Memory B cell (primary cell): ENCODE measurements around the gene PDE7B.

ENCODE experiments used
- ATAC-seq: fragments of 150-1000 bp; cut with Tn5 transposase; 2 replicates; pipeline ENCODE4 v1.10.0; 2021; ENCODE audit warnings: low read depth, mild to moderate bottlenecking, moderate library complexity
- DNase-seq, 2 donors: peaks; one replicate each; pipeline ENCODE4 v3.0.0; 2022; ENCODE audit warnings: low spot score in 2 of 2
- H3K27ac Mint-ChIP-seq: one replicate; pipeline ENCODE4 v1.8.0; 2022; ENCODE audit warnings: mild to moderate bottlenecking, moderate library complexity, mixed read lengths
- H3K27me3 Mint-ChIP-seq: one replicate; pipeline ENCODE4 v1.8.0; 2022; ENCODE audit warnings: mixed read lengths
- H3K36me3 Mint-ChIP-seq: one replicate; pipeline ENCODE4 v1.8.0; 2022; ENCODE audit warnings: mild to moderate bottlenecking, mixed read lengths
- H3K4me1 Mint-ChIP-seq: one replicate; pipeline ENCODE4 v1.8.0; 2022; ENCODE audit warnings: mixed read lengths
- H3K4me3 Mint-ChIP-seq: one replicate; pipeline ENCODE4 v1.8.0; 2022; ENCODE audit warnings: mild to moderate bottlenecking, moderate library complexity, mixed read lengths
- H3K9me3 Mint-ChIP-seq: one replicate; pipeline ENCODE4 v1.8.0; 2022; ENCODE audit warnings: mixed read lengths

PDE7B gene

DNA sequence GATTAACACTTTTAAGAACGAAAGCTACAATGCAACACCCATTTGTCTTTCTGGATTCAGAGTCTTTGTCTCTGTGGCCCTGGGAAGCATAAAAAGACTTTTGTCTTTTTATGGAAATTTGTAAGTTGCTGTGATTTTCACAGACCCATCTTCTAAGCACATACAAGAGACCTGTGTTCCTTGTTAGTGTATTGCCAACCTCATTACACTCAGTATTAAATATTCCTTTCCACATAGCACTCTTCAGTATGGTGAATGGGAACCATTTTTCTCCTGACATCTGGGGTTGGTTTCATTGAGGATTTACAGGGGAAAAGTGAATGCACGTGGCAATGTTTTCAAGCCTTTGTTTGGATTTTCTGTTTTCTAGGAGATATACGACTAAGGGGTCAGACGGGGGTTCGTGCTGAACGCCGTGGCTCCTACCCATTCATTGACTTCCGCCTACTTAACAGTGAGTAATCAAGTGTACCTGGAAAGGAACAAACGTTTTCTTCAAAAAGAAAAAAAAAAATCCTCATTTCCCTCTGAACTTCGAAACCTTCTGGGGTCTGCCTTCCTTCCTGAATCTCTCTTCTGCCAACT lies 257.0 kb downstream of the PDE7B start:
- H3K4me1 Mint-ChIP-seq: no peaks in the 10 kb centered on the region
- no peak overlapping the region for H3K4me3 Mint-ChIP-seq
- peaks cover 3% of the 10 kb centered on the region for H3K36me3 Mint-ChIP-seq
- H3K27me3 Mint-ChIP-seq: no peaks in the 10 kb centered on the region
- DNase-seq (no peak), ATAC-seq (no peak)
- H3K9me3 Mint-ChIP-seq: no peaks in the 10 kb centered on the region
- H3K27ac Mint-ChIP-seq: no peak overlapping the region

DNA sequence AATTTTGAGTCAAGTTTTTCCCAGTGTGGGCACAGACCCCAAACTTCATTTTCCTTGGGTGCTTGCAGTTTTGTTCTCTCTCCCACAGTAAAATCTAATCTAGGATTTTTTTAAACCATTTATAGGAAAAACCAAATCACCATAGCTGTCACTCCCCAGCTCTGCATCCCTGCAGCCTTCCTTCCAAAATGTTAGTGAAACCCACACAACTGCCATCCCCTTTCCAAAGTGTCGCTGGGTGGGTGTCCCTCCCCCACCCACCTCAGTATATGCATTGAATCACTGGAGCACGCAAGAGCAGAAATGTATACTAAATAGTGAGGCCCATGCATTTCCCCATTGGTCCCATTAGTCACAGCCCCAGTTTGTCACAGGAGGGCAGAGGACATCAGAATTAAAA lies 260.3 kb downstream of the PDE7B start:
- no peaks in the 10 kb centered on the region for H3K9me3 Mint-ChIP-seq
- H3K4me1 Mint-ChIP-seq: no peaks in the 10 kb centered on the region
- ATAC-seq: no peak
- H3K36me3 Mint-ChIP-seq: peaks cover 4% of the 10 kb centered on the region
- no peak overlapping the region for H3K27ac Mint-ChIP-seq
- no peak for DNase-seq
- no peak overlapping the region for H3K4me3 Mint-ChIP-seq
- no peaks in the 10 kb centered on the region for H3K27me3 Mint-ChIP-seq

DNA sequence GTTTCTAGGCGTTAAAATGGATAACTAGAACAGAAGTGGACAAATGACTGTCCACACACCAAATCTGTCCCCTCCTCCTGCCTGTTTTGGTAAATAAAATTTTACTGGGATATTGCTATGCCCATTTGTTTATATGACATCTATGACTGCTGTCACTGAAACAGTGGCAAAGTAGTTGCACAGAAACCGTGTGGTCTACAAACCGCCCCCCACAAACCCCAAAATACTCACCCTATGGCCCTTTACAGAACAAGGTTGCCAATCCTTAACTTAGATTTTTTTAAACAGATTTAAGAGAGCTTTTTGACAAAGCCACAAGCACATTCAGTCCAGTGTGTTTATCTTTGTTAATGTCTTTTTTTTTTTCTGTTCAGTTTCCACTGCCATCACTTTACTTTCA lies 260.8 kb downstream of the PDE7B start:
- Mint-ChIP-seq H3K27ac (no peak overlapping the region), H3K9me3 (no peaks in the 10 kb centered on the region), H3K4me1 (no peaks in the 10 kb centered on the region), H3K36me3 (peaks cover 4% of the 10 kb centered on the region), H3K4me3 (no peak overlapping the region), H3K27me3 (no peaks in the 10 kb centered on the region)
- no peak for DNase-seq
- ATAC-seq: no peak

DNA sequence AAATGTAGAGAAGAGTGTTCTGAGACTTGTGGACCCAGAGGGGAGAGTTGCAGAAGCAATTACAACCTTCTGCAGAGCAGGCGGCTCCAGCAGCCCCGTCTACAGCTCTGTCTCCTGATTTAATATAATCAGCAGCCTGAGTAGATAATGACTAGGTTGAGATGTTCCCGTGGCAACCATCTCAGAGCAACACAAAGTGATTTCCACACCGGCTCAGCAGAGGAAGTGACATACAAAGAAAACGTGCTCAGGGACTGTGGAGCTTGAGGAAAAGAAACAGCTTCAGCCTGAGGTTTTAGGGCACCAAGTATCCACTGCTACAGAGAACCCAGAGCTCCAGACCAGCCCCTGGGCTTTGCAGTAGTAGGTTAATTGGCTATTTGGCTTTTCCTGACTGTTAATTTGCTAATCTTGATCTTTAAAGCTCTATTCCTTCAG lies 262.3 kb downstream of the PDE7B start:
- DNase-seq (no peak), ATAC-seq (no peak)
- Mint-ChIP-seq H3K27ac (no peak overlapping the region), H3K27me3 (no peaks in the 10 kb centered on the region), H3K36me3 (peaks cover 4% of the 10 kb centered on the region), H3K4me3 (no peak overlapping the region), H3K4me1 (no peaks in the 10 kb centered on the region), H3K9me3 (no peaks in the 10 kb centered on the region)

DNA sequence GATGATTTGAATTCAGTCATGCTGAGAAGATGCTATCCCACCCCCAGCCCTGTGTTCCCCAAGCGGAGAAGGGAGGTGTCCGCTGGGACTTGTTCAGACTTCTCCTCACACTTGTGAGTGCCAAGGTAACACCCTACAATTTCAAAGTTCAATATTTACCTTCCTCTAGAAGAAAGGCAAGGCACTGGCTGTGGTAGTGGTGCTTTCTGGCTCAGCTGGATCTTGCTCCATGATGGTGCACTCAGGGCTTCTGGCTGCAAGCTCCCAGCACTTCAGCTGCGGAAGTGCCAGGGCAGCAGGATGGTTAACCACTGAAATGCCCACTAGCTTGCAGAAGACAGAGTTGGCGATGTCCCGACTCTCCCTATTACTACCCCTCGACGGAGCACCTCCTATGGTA lies 263.2 kb downstream of the PDE7B start:
- peaks cover 4% of the 10 kb centered on the region for H3K36me3 Mint-ChIP-seq

DNA sequence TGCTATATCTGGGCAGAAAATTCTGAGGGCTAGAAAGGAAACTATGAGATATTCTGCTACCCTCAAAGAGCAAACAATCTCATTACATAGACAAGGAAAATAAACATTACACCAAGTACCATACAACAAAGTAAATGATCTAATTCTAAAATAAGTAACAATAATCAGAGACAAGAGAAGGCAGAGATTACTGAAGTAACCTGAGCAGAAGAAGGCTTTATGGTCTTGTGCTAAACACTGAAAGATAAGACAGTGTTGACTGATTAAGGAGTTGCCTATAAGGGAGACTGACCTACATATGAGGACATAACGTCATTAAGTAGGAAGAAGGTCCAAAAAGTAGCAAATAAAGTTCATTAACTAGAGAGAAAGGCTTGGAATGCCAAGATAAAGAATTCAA lies 264.4 kb downstream of the PDE7B start:
- Mint-ChIP-seq H3K27ac (no peak overlapping the region), H3K4me1 (no peaks in the 10 kb centered on the region), H3K27me3 (no peaks in the 10 kb centered on the region), H3K4me3 (no peak overlapping the region), H3K36me3 (peaks cover 2% of the 10 kb centered on the region), H3K9me3 (no peaks in the 10 kb centered on the region)
- DNase-seq (no peak), ATAC-seq (no peak)

More for the DNA sequence above, 263.2 kb downstream of the PDE7B start:
- ATAC-seq: no peak
- no peaks in the 10 kb centered on the region for H3K9me3 Mint-ChIP-seq
- no peaks in the 10 kb centered on the region for H3K4me1 Mint-ChIP-seq
- H3K4me3 Mint-ChIP-seq: no peak overlapping the region
- no peak overlapping the region for H3K27ac Mint-ChIP-seq
- DNase-seq: no peak
- H3K27me3 Mint-ChIP-seq: no peaks in the 10 kb centered on the region

DNA sequence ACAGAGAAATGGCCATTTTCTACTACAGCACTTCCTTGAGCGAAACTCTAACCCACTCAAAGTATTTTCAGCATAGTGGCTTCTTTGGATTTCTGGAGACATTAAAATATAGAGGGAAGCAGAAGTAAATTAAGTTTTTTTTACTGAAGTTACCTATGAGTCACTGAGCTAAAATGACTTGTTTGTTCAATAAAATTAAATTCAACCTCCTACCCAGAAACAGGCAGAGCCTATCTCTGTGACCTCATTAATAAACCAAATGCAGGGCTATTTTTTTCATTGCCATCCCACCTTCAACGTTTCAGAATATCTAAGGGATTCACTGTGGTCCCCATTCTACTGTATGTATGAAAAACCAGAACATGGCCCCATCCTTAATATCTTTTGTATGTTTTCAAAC lies 265.6 kb downstream of the PDE7B start:
- H3K27me3 Mint-ChIP-seq: no peaks in the 10 kb centered on the region
- H3K4me3 Mint-ChIP-seq: no peak overlapping the region
- ATAC-seq (no peak), DNase-seq (no peak)
- no peak overlapping the region for H3K27ac Mint-ChIP-seq
- H3K9me3 Mint-ChIP-seq: no peaks in the 10 kb centered on the region
- peaks cover 1% of the 10 kb centered on the region for H3K36me3 Mint-ChIP-seq
- no peaks in the 10 kb centered on the region for H3K4me1 Mint-ChIP-seq

DNA sequence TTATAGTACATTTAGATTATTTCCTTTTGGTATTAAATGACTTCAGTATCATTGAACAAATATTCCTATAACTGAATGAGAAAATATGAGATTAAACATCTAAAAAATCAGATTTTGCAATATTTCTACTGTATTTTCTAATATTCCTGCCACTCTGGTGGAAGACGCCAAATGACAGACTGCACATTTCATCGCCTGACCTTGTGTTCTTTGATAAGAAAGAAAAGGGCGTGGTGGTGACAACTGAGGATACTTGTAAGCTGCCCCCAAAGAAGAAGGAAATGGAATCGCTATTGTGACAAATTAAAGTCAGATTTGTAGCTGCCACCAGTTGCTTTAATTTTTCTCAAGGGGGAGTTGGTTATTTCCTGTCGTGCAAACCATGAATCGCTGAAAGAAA lies 267.3 kb downstream of the PDE7B start:
- Mint-ChIP-seq H3K27me3 (no peaks in the 10 kb centered on the region), H3K36me3 (peaks cover 1% of the 10 kb centered on the region), H3K4me3 (no peak overlapping the region), H3K9me3 (no peaks in the 10 kb centered on the region), H3K27ac (no peak overlapping the region), H3K4me1 (no peaks in the 10 kb centered on the region)
- ATAC-seq (no peak), DNase-seq (no peak)

DNA sequence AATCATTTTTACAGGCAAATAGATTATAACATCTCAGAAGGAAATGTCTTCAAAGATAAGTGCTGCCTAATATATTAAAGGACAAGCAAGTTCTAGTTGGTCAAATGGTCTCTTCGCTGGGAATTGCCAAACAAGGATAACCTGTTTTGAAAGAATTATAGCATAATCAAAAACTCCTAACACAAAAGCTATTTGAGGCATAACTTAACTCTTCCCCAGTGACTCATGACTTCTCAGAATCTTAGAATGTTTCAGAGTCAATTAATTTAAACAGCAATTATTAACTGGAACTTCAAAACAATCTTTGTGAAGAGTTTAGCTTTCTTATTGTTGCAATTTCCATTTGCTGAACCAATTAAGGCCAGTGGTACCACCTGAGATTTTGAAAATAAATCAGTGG lies 272.0 kb downstream of the PDE7B start:
- no peak overlapping the region for H3K27ac Mint-ChIP-seq
- H3K4me1 Mint-ChIP-seq: no peaks in the 10 kb centered on the region
- H3K4me3 Mint-ChIP-seq: no peak overlapping the region
- DNase-seq: no peak
- no peaks in the 10 kb centered on the region for H3K9me3 Mint-ChIP-seq
- H3K36me3 Mint-ChIP-seq: no peaks in the 10 kb centered on the region
- no peaks in the 10 kb centered on the region for H3K27me3 Mint-ChIP-seq
- ATAC-seq: no peak

DNA sequence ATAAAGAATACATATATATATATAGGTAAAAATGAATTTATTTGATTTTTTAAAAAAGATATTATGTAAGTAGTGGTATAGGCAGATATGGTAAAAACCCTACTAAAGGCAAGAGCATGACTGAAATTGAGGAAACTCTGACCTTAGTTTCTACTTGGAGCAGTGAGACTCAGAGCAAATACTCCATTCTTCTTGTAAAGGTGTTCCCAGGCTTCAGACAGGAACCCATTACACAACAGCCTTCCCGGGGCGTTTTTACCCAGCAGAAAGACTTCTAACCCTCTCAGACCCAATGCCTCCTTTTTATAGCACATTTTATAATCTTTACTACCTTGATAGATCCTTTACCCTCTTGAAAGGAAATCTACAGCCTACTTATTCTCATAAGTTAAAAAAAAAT lies 274.1 kb downstream of the PDE7B start:
- DNase-seq: no peak
- no peak overlapping the region for H3K27ac Mint-ChIP-seq
- ATAC-seq: no peak
- no peaks in the 10 kb centered on the region for H3K4me1 Mint-ChIP-seq
- no peak overlapping the region for H3K4me3 Mint-ChIP-seq
- H3K36me3 Mint-ChIP-seq: peaks cover 2% of the 10 kb centered on the region
- H3K9me3 Mint-ChIP-seq: peaks cover 4% of the 10 kb centered on the region
- no peaks in the 10 kb centered on the region for H3K27me3 Mint-ChIP-seq

DNA sequence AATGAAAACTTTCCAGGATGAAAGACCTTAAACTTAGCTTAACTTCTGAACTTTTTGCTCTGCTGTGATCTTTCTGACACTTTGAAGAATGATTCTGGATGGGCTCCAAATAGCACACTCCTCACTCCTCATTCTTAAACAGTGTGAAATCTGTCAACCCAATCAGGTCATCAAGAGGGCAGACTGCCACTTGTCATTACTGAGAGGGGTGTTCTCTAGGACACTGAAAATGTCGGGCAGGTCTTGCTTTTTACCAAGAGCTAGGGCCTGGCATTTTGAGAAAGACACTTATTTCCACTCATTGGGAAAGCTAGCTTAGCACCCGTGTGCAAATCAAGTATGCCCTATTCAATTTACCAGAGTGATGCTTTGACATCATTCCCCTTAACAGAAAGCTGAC lies 276.4 kb downstream of the PDE7B start:
- H3K4me3 Mint-ChIP-seq: no peak overlapping the region
- H3K9me3 Mint-ChIP-seq: peaks cover 4% of the 10 kb centered on the region
- no peak overlapping the region for H3K27ac Mint-ChIP-seq
- H3K27me3 Mint-ChIP-seq: no peaks in the 10 kb centered on the region
- ATAC-seq (no peak), DNase-seq (no peak)
- no peaks in the 10 kb centered on the region for H3K4me1 Mint-ChIP-seq
- H3K36me3 Mint-ChIP-seq: peaks cover 2% of the 10 kb centered on the region

DNA sequence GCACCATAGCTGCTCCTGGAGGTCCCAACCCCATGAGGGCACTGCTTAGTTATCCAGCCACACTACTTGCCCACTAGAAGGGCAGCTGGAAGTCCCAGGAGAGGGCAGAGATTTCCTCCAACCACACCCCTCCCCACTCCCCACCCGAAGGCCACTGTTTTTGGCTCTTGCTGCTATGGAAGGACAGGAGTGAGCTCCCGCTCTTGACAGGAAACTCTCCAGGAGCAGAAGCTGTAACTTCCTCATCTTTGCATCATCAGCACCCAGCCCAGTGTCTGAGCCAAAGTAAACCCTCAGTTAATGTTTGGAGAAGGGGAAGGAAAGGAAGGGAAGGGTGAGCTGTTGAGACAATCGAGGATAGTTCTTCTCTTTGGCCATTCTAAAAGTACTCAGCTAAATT lies 277.9 kb downstream of the PDE7B start:
- no peak overlapping the region for H3K4me3 Mint-ChIP-seq
- peaks cover 4% of the 10 kb centered on the region for H3K9me3 Mint-ChIP-seq
- H3K36me3 Mint-ChIP-seq: peaks cover 4% of the 10 kb centered on the region
- DNase-seq (no peak), ATAC-seq (no peak)
- no peaks in the 10 kb centered on the region for H3K4me1 Mint-ChIP-seq
- peaks cover 2% of the 10 kb centered on the region for H3K27me3 Mint-ChIP-seq
- H3K27ac Mint-ChIP-seq: no peak overlapping the region

DNA sequence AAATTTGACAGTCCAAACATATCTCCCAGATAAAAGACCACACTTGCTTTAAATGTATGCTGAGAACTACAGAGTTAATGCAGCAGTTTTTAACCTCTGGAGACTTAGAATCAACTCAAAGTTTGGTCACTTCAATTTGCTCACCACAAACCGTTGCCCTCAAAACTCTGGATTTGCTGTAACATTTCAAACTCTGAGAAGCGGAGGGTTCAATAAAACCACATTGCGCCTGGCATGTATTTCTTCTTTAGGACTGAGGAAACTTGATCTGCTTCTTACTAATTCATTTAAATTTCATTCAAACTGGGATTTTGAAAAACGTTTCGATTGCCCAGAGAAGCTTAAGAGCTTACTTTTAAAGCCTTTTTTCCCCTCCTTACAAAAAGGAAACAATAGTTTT lies 282.8 kb downstream of the PDE7B start:
- no peaks in the 10 kb centered on the region for H3K4me1 Mint-ChIP-seq
- DNase-seq (no peak), ATAC-seq (no peak)
- no peak overlapping the region for H3K27ac Mint-ChIP-seq
- peaks cover 4% of the 10 kb centered on the region for H3K9me3 Mint-ChIP-seq
- no peak overlapping the region for H3K4me3 Mint-ChIP-seq
- H3K36me3 Mint-ChIP-seq: peaks cover 4% of the 10 kb centered on the region
- peaks cover 2% of the 10 kb centered on the region for H3K27me3 Mint-ChIP-seq

DNA sequence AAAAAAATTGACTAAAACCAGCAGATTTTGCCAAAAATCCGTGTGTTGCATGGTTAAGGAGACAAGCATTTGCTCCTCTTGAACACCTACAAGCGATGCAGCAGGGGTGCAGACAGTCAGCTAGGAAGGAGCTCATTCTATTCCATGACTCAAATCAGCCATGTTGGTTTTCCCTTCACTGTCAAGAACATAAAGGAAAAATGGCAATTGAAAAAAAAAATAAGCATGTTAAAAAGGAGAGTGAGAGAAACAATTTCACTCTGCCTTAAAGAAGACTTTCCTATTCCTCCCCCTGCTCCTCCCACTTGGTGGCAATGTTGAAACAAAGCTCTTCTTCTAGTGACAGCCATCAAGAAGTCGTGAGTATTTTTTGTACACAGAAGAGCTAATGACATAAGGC lies 283.2 kb downstream of the PDE7B start:
- no peak for DNase-seq
- ATAC-seq: no peak

DNA sequence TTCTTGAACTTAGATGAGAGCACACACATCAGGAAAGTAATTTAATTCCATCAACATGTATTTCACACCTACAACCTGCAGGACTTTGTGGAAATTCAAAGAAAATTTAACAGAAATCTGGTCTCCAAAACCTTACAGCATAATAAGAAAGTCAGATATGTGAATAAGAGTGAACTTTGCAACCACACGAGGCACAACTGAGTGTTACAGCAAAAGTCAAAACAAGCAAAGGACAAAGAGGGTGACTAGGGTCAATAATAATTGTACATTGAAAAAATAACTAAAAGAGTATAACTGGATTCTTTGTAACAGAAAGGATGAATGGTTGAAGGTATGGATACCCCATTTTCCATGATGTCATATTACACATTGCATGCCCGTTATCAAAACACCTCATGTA lies 284.8 kb downstream of the PDE7B start:
- Mint-ChIP-seq H3K36me3 (peaks cover 2% of the 10 kb centered on the region), H3K4me1 (no peaks in the 10 kb centered on the region), H3K9me3 (no peaks in the 10 kb centered on the region), H3K27ac (no peak overlapping the region), H3K4me3 (no peak overlapping the region), H3K27me3 (peaks cover 2% of the 10 kb centered on the region)
- DNase-seq (no peak), ATAC-seq (no peak)

More for the DNA sequence above, 283.2 kb downstream of the PDE7B start:
- Mint-ChIP-seq H3K4me3 (no peak overlapping the region), H3K4me1 (no peaks in the 10 kb centered on the region), H3K9me3 (peaks cover 4% of the 10 kb centered on the region), H3K27ac (no peak overlapping the region), H3K36me3 (peaks cover 4% of the 10 kb centered on the region), H3K27me3 (peaks cover 2% of the 10 kb centered on the region)
